HT-29 (cell line): Measurements from ENCODE around the gene SCGB1C1. TPM values are rescaled to one million over a fixed set of nuclear protein-coding genes. Genes with fewer than 3 reads are reported as not detected.
A peak's percentile ranks its signal among the peaks of the same experiment; 100 is the strongest.
"Not testable (repeated sequence)": the region's sequence is repeated elsewhere in the genome, so short reads cannot be mapped to it uniquely, and the experiment has no call there.

ENCODE experiments used
- DNase-seq: peaks from one replicate; pipeline ENCODE4 v3.0.0-alpha.2; 2015; ENCODE audit warnings: low spot score
- total RNA-seq: library from RNA; depleted of rRNA; stranded (reverse); fragments of >200 nt; shearing (Covaris generic); gene quantifications from 2 replicates; pipeline ENCODE4 v1.2.3, GENCODE V29; 2014

The SCGB1C1 gene
- total RNA-seq, 1 experiment from 2014 or later = not detected

- no peak for DNase-seq
Observed at GRCh38 chr11:218815-219593, 26.1 kb downstream of the SCGB1C1 start.

- DNase-seq = not testable (repeated sequence)
Observed at GRCh38 chr11:220641-221215, 27.9 kb downstream of the SCGB1C1 start.

GRCh38 chr11:221539-221938 lies 28.7 kb downstream of the SCGB1C1 start:
- no peak for DNase-seq

GRCh38 chr11:221998-222789 lies 29.3 kb downstream of the SCGB1C1 start:
- no peak for DNase-seq

- no peak for DNase-seq
Observed at GRCh38 chr11:223026-223789, 30.3 kb downstream of the SCGB1C1 start.

- no peak for DNase-seq
Observed at GRCh38 chr11:223884-224283, 31.0 kb downstream of the SCGB1C1 start.

GRCh38 chr11:224424-224823 lies 31.5 kb downstream of the SCGB1C1 start:
- no peak for DNase-seq

- DNase-seq = no peak
Observed at GRCh38 chr11:225734-226453, 33.0 kb downstream of the SCGB1C1 start.

- DNase-seq = no peak
Observed at GRCh38 chr11:227824-228379, 35.0 kb downstream of the SCGB1C1 start.

- no peak for DNase-seq
Observed at GRCh38 chr11:230431-230830, 37.6 kb downstream of the SCGB1C1 start.

- no peak for DNase-seq
Observed at GRCh38 chr11:232783-233565, 40.1 kb downstream of the SCGB1C1 start.

- no peak for DNase-seq
Observed at GRCh38 chr11:235180-235579, 42.3 kb downstream of the SCGB1C1 start.

GRCh38 chr11:235609-235996 lies 42.7 kb downstream of the SCGB1C1 start:
- peak; percentile 47 for DNase-seq

GRCh38 chr11:235997-236773 lies 43.3 kb downstream of the SCGB1C1 start, which contains the start of gene SIRT3:
Gene SIRT3 (minus strand): TSS chr11:236342. CDS start chr11:236328, 14 bp downstream.
- DNase-seq = peak; percentile 87

- peak; percentile 92 for DNase-seq
Observed at GRCh38 chr11:236774-237767, 44.2 kb downstream of the SCGB1C1 start, which contains the start of gene PSMD13. Gene PSMD13 (plus strand): TSS chr11:236976. CDS start chr11:237050, 74 bp downstream.

- DNase-seq = not testable (repeated sequence)
Observed at GRCh38 chr11:238346-238745, 45.5 kb downstream of the SCGB1C1 start.

GRCh38 chr11:240315-240714 lies 47.4 kb downstream of the SCGB1C1 start:
- DNase-seq = no peak

- DNase-seq = no peak
Observed at GRCh38 chr11:241634-242033, 48.8 kb downstream of the SCGB1C1 start.
